ENCODE measurements around the gene TTLL11.
A peak's percentile ranks its signal among the peaks of the same experiment; 100 is the strongest.

DNA sequence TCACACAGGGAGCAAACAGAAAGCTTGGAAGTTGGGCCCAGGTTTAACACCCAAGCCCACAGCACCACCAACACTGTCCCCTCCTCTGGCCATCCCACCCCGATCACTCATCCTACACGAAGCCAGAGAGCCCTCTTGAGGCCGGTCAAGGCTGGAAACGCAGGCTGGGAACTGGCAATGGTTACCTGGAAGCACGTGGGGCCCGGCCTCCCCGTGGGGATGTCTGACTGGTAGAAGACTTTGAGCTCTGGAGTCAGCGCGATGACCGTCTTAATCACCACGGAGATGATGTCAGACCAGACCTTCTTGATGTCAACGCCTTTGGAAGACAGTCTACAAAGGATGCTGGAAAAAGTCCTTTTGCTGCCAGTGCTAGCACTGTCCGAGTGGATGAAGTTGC is 104.1 kb downstream of the TTLL11 start:
- TF ChIP-seq, protein P1, sequence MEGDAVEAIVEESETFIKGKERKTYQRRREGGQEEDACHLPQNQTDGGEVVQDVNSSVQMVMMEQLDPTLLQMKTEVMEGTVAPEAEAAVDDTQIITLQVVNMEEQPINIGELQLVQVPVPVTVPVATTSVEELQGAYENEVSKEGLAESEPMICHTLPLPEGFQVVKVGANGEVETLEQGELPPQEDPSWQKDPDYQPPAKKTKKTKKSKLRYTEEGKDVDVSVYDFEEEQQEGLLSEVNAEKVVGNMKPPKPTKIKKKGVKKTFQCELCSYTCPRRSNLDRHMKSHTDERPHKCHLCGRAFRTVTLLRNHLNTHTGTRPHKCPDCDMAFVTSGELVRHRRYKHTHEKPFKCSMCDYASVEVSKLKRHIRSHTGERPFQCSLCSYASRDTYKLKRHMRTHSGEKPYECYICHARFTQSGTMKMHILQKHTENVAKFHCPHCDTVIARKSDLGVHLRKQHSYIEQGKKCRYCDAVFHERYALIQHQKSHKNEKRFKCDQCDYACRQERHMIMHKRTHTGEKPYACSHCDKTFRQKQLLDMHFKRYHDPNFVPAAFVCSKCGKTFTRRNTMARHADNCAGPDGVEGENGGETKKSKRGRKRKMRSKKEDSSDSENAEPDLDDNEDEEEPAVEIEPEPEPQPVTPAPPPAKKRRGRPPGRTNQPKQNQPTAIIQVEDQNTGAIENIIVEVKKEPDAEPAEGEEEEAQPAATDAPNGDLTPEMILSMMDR (conservative IDR thresholded peaks at IDR 0.05; ENCODE audit: low read length), result peak; percentile 55; the same call in 1 of the 2 replicates
- TF ChIP-seq EZH2phosphoT487 (IDR thresholded peaks at IDR 0.05; ENCODE audit: borderline replicate concordance, low read depth, low read length), result no peak
